Eye (tissue), 1 donor: Measurements from ENCODE around the gene TTYH3.

Experiments used
- DNase-seq: peaks from one replicate; pipeline ENCODE4 v3.0.0-alpha.2; 2015

The TTYH3 gene

GRCh38 chr7:2635810-2636701, 4.3 kb downstream of the TTYH3 start:
- no peak for DNase-seq

GRCh38 chr7:2637066-2637471, 5.3 kb downstream of the TTYH3 start:
- no peak for DNase-seq

- DNase-seq, result no peak
Observed at GRCh38 chr7:2637505-2638223, 5.9 kb downstream of the TTYH3 start.

GRCh38 chr7:2638224-2638991, 6.6 kb downstream of the TTYH3 start:
- DNase-seq, result peak; percentile 81

- DNase-seq, result no peak
Observed at GRCh38 chr7:2639181-2639681, 7.4 kb downstream of the TTYH3 start.

- DNase-seq, result no peak
Observed at GRCh38 chr7:2639695-2640481, 8.1 kb downstream of the TTYH3 start.

GRCh38 chr7:2640482-2640830, 8.7 kb downstream of the TTYH3 start:
- DNase-seq, result no peak

- DNase-seq, result no peak
Observed at GRCh38 chr7:2640846-2641316, 9.1 kb downstream of the TTYH3 start.

- DNase-seq, result peak; percentile 95
Observed at GRCh38 chr7:2641406-2642393, 9.9 kb downstream of the TTYH3 start.

GRCh38 chr7:2643386-2644219, 11.8 kb downstream of the TTYH3 start:
- no peak for DNase-seq

- no peak for DNase-seq
Observed at GRCh38 chr7:2644220-2644561, 12.4 kb downstream of the TTYH3 start.

GRCh38 chr7:2644562-2645273, 12.9 kb downstream of the TTYH3 start:
- no peak for DNase-seq

GRCh38 chr7:2645274-2645868, 13.6 kb downstream of the TTYH3 start:
- no peak for DNase-seq

- DNase-seq, result no peak
Observed at GRCh38 chr7:2646336-2646679, 14.5 kb downstream of the TTYH3 start.

GRCh38 chr7:2646680-2647571, 15.1 kb downstream of the TTYH3 start:
- DNase-seq, result no peak

- DNase-seq, result no peak
Observed at GRCh38 chr7:2647594-2648172, 15.9 kb downstream of the TTYH3 start.

GRCh38 chr7:2649139-2649838, 17.5 kb downstream of the TTYH3 start:
- no peak for DNase-seq
